ENCODE data around the gene CCDC181.

CCDC181 gene

GRCh38 chr1:169395955-169396354 lies 31.3 kb downstream of the CCDC181 start:
- Histone ChIP-seq H3K9ac (ENCODE audit: low read depth, low read length) (no peak overlapping the region), H3K9me3 (ENCODE audit: control insufficient read depth, insufficient read depth, low read length) (no peaks in the 10 kb centered on the region), H3K4me3 (ENCODE audit: low read depth, low read length) (no peak overlapping the region), H3K27ac (ENCODE audit: low read depth, low read length) (no peak overlapping the region), H3K27me3 (ENCODE audit: control insufficient read depth, insufficient read depth, low read length) (no peaks in the 10 kb centered on the region), H3K36me3 (ENCODE audit: control insufficient read depth, insufficient read depth, low read length) (peaks cover 3% of the 10 kb centered on the region), H3K4me1 (ENCODE audit: control insufficient read depth, insufficient read depth, low read length) (0 out of 2 replicates have a peak, but pooled peaks cover 3% of the 10 kb centered on the region)

DNA sequence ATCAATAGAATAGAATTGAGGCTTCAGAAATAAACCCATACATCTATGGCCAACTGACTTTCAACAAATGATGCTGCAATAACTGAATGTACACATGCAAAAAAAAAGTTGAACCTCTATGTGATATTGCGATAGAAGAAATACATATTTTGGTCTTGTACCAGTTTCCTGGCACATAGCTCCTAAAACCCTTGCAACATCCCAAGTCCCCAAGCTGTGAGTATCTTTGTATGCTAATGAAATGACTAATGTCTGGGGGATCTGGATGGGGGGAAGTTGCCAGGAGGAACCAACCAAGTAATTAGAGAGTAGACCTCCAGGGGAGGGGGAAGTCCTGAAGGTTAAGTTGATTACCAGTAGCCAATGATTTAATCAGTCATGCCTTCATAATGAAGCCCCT lies 34.9 kb downstream of the CCDC181 start:
- no peaks in the 10 kb centered on the region for H3K9me3 ChIP-seq (ENCODE audit: control insufficient read depth, insufficient read depth, low read length)
- no peak overlapping the region for H3K4me3 ChIP-seq (ENCODE audit: low read depth, low read length)
- H3K27ac ChIP-seq (ENCODE audit: low read depth, low read length), result no peak overlapping the region
- 0 out of 2 replicates have a peak, but pooled peaks cover 3% of the 10 kb centered on the region for H3K4me1 ChIP-seq (ENCODE audit: control insufficient read depth, insufficient read depth, low read length)
- H3K9ac ChIP-seq (ENCODE audit: low read depth, low read length), result no peak overlapping the region
- H3K36me3 ChIP-seq (ENCODE audit: control insufficient read depth, insufficient read depth, low read length), result peaks cover 16% of the 10 kb centered on the region
- no peaks in the 10 kb centered on the region for H3K27me3 ChIP-seq (ENCODE audit: control insufficient read depth, insufficient read depth, low read length)

DNA sequence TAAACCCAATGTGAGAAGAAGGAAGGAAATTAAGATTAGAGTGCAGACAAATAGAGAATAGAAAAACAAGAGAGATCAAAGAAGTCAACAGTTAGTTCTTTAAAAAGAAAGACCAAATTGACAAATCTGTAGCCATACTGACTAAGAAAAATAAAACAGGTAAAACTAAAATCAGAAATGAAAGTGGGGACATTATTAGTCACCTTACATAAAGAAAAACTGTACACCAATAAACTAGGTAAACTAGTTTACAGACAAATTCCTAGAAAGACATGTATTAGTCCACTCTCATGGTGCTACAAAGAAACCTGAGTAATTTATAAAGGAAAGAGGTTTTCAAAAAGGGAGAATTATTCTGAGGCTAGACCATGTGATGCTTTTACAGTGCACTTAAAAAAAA lies 37.0 kb downstream of the CCDC181 start:
- Histone ChIP-seq H3K4me1 (ENCODE audit: control insufficient read depth, insufficient read depth, low read length) (0 out of 2 replicates have a peak, but pooled peaks cover 3% of the 10 kb centered on the region), H3K36me3 (ENCODE audit: control insufficient read depth, insufficient read depth, low read length) (peaks cover 27% of the 10 kb centered on the region), H3K9ac (ENCODE audit: low read depth, low read length) (no peak overlapping the region), H3K9me3 (ENCODE audit: control insufficient read depth, insufficient read depth, low read length) (no peaks in the 10 kb centered on the region), H3K27ac (ENCODE audit: low read depth, low read length) (no peak overlapping the region), H3K27me3 (ENCODE audit: control insufficient read depth, insufficient read depth, low read length) (no peaks in the 10 kb centered on the region), H3K4me3 (ENCODE audit: low read depth, low read length) (no peak overlapping the region)

DNA sequence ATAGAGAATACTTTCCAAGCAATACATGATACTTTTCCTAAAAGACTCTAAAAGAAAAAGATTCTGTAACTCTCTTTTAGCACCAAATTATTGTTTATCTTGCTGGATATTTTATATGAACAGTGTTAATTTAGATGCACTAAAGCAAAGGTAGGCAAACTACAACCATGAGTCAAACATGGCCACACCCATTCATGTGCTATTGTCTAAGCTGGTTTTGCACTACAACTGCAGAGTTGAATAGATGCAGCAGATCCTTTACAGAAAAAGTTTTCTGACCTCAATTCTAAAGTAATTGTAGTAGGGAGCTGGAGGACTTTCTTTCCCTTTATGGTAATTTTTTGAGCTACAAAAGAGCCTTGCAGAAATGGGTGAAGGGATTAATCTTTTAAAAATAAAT lies 39.9 kb downstream of the CCDC181 start:
- Histone ChIP-seq H3K4me3 (ENCODE audit: low read depth, low read length) (no peak overlapping the region), H3K4me1 (ENCODE audit: control insufficient read depth, insufficient read depth, low read length) (peaks cover 5% of the 10 kb centered on the region; the same call in 1 of the 2 replicates), H3K9me3 (ENCODE audit: control insufficient read depth, insufficient read depth, low read length) (no peaks in the 10 kb centered on the region), H3K27ac (ENCODE audit: low read depth, low read length) (no peak overlapping the region), H3K27me3 (ENCODE audit: control insufficient read depth, insufficient read depth, low read length) (no peaks in the 10 kb centered on the region), H3K9ac (ENCODE audit: low read depth, low read length) (no peak overlapping the region), H3K36me3 (ENCODE audit: control insufficient read depth, insufficient read depth, low read length) (peaks cover 42% of the 10 kb centered on the region)

DNA sequence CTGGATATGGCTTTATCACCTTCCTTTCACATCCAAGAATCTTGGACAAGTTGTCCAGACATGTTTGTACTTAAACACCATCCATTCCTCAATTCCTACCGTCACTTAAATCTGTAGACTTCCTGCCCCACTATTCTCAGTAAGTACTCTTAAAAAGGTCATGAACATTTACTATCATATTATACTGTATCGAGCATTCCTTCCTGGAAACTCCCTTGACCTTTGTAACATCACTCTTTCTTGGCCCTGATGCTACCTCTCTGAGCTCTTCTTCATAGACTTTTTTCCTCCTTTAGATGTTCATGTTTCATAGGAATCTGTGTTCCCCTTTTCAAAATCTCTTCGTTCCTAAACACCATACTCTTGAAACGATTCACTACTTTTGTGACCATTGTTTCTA lies 43.8 kb downstream of the CCDC181 start:
- H3K9ac ChIP-seq (ENCODE audit: low read depth, low read length), result no peak overlapping the region
- peaks cover 60% of the 10 kb centered on the region for H3K36me3 ChIP-seq (ENCODE audit: control insufficient read depth, insufficient read depth, low read length)
- no peak overlapping the region for H3K27ac ChIP-seq (ENCODE audit: low read depth, low read length)
- H3K4me3 ChIP-seq (ENCODE audit: low read depth, low read length), result no peak overlapping the region
- peaks cover 3% of the 10 kb centered on the region; the same call in 1 of the 2 replicates for H3K4me1 ChIP-seq (ENCODE audit: control insufficient read depth, insufficient read depth, low read length)
- no peaks in the 10 kb centered on the region for H3K9me3 ChIP-seq (ENCODE audit: control insufficient read depth, insufficient read depth, low read length)
- H3K27me3 ChIP-seq (ENCODE audit: control insufficient read depth, insufficient read depth, low read length), result no peaks in the 10 kb centered on the region

DNA sequence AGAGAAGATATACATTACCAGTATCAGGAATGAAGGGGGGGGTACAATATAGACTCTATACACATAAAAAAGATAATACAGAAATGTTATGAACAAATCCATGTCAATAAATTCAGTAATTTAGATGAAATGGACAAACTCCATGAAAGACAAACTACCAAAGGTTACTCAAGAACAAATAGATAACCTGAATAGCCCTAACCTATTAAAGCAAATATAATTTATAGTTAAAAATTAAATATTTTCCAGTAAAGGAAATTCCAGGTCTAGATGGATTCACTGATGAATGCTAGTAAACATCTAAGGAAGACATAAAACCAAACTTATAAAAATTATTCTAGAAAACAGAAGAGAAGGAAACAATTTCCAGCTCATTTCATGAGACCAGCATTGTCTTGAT lies 46.1 kb downstream of the CCDC181 start:
- H3K36me3 ChIP-seq (ENCODE audit: control insufficient read depth, insufficient read depth, low read length), result peaks cover 66% of the 10 kb centered on the region

GRCh38 chr1:169371404-169371803 lies 55.9 kb downstream of the CCDC181 start:
- Histone ChIP-seq H3K27ac (ENCODE audit: low read depth, low read length) (no peak overlapping the region), H3K36me3 (ENCODE audit: control insufficient read depth, insufficient read depth, low read length) (peaks cover 25% of the 10 kb centered on the region), H3K9me3 (ENCODE audit: control insufficient read depth, insufficient read depth, low read length) (no peaks in the 10 kb centered on the region), H3K4me3 (ENCODE audit: low read depth, low read length) (no peak overlapping the region), H3K4me1 (ENCODE audit: control insufficient read depth, insufficient read depth, low read length) (peaks cover 3% of the 10 kb centered on the region; the same call in 1 of the 2 replicates), H3K27me3 (ENCODE audit: control insufficient read depth, insufficient read depth, low read length) (no peaks in the 10 kb centered on the region), H3K9ac (ENCODE audit: low read depth, low read length) (no peak overlapping the region)

More for the DNA sequence above, 46.1 kb downstream of the CCDC181 start:
- Histone ChIP-seq H3K4me1 (ENCODE audit: control insufficient read depth, insufficient read depth, low read length) (peaks cover 3% of the 10 kb centered on the region; the same call in 1 of the 2 replicates), H3K4me3 (ENCODE audit: low read depth, low read length) (no peak overlapping the region), H3K27me3 (ENCODE audit: control insufficient read depth, insufficient read depth, low read length) (no peaks in the 10 kb centered on the region), H3K9ac (ENCODE audit: low read depth, low read length) (no peak overlapping the region), H3K9me3 (ENCODE audit: control insufficient read depth, insufficient read depth, low read length) (no peaks in the 10 kb centered on the region), H3K27ac (ENCODE audit: low read depth, low read length) (no peak overlapping the region)

DNA sequence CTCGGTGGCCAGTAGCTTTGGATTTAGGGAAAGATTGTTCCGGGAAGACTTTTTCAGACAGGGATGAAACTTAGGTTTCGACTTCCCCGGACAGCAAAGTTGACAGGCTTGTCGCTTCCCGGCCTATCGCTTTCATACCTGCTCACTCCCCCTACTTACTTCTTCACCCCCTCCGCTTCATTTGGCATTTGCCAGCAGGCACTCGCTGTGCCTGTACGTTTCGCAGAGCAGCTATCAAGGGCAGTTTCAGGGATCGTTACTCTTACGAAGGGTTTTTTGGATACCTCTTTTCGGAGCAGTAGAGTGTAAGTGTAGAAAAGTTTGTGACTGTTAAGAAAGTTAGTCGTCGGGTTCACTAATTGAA lies 58.9 kb downstream of the CCDC181 start:
- peak overlapping the region; percentile 83 for H3K27ac ChIP-seq (ENCODE audit: low read depth, low read length)
- peaks cover 22% of the 10 kb centered on the region for H3K36me3 ChIP-seq (ENCODE audit: control insufficient read depth, insufficient read depth, low read length)
- H3K4me3 ChIP-seq (ENCODE audit: low read depth, low read length), result peak overlapping the region; percentile 94
- H3K27me3 ChIP-seq (ENCODE audit: control insufficient read depth, insufficient read depth, low read length), result no peaks in the 10 kb centered on the region
- no peaks in the 10 kb centered on the region for H3K9me3 ChIP-seq (ENCODE audit: control insufficient read depth, insufficient read depth, low read length)
- peaks cover 3% of the 10 kb centered on the region; the same call in 1 of the 2 replicates for H3K4me1 ChIP-seq (ENCODE audit: control insufficient read depth, insufficient read depth, low read length)
- peak overlapping the region; percentile 65 for H3K9ac ChIP-seq (ENCODE audit: low read depth, low read length)

DNA sequence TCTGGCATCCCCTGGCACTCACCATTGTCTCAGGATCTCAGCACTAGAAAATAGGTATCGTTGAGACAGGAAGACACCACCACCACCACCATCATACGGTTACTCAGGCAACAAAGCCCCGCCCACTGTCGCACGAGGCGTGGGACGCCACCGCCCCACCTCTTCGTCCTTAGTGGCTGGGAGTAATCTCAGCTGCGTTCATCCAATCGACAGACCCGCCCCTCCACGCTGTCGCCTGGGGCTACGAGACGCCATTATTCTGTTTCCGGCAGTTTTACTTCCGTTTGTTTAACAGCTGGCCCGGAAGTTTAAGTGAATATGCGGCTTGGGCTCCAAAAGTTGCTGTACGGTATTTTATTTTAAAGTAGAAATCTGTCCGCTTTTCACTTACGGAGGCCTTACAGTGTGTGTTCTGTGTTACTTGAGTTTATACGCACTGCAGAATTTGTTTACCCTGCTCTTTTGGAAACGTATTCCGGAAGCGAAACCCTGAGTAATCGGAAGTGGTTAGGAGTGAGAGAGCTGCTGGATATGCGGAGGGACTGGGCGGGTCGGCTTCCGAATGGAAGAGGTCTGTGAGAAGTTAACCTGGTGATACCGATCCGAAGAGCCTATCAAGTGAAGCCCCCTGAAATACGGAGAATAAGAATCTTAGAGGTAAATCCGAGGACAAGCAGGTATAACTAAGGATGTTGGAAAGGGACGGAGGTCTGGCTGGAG lies 59.4 kb downstream of the CCDC181 start, which contains the start of the genes BLZF1 and NME7:
TSS of gene BLZF1 (plus strand) at position 510 of the 720 bp plus-strand sequence. CDS start 1,328 bp downstream, outside the sequence.
TSS of gene NME7 (minus strand) at position 112 of the 720 bp plus-strand sequence. CDS start at position 25, 87 bp downstream.
- Histone ChIP-seq H3K4me1 (ENCODE audit: control insufficient read depth, insufficient read depth, low read length) (peaks cover 3% of the 10 kb centered on the region; the same call in 1 of the 2 replicates), H3K27me3 (ENCODE audit: control insufficient read depth, insufficient read depth, low read length) (no peaks in the 10 kb centered on the region), H3K36me3 (ENCODE audit: control insufficient read depth, insufficient read depth, low read length) (peaks cover 22% of the 10 kb centered on the region), H3K4me3 (ENCODE audit: low read depth, low read length) (peak within 1 kb of the TSS; percentile 94), H3K27ac (ENCODE audit: low read depth, low read length) (peak within 1 kb of the TSS; percentile 83), H3K9me3 (ENCODE audit: control insufficient read depth, insufficient read depth, low read length) (no peaks in the 10 kb centered on the region), H3K9ac (ENCODE audit: low read depth, low read length) (peak within 1 kb of the TSS; percentile 65)

- no peak overlapping the region for H3K27ac ChIP-seq (ENCODE audit: low read depth, low read length)
- H3K4me1 ChIP-seq (ENCODE audit: control insufficient read depth, insufficient read depth, low read length), result peaks cover 3% of the 10 kb centered on the region; the same call in 1 of the 2 replicates
- H3K4me3 ChIP-seq (ENCODE audit: low read depth, low read length), result peak overlapping the region; percentile 94
- H3K9me3 ChIP-seq (ENCODE audit: control insufficient read depth, insufficient read depth, low read length), result no peaks in the 10 kb centered on the region
- peaks cover 18% of the 10 kb centered on the region for H3K36me3 ChIP-seq (ENCODE audit: control insufficient read depth, insufficient read depth, low read length)
- no peak overlapping the region for H3K9ac ChIP-seq (ENCODE audit: low read depth, low read length)
- no peaks in the 10 kb centered on the region for H3K27me3 ChIP-seq (ENCODE audit: control insufficient read depth, insufficient read depth, low read length)
Measured at GRCh38 chr1:169367096-169367685, 60.1 kb downstream of the CCDC181 start.

GRCh38 chr1:169364948-169365347 lies 62.3 kb downstream of the CCDC181 start:
- peaks cover 2% of the 10 kb centered on the region for H3K36me3 ChIP-seq (ENCODE audit: control insufficient read depth, insufficient read depth, low read length)
- no peak overlapping the region for H3K4me3 ChIP-seq (ENCODE audit: low read depth, low read length)
- no peak overlapping the region for H3K9ac ChIP-seq (ENCODE audit: low read depth, low read length)
- H3K9me3 ChIP-seq (ENCODE audit: control insufficient read depth, insufficient read depth, low read length), result no peaks in the 10 kb centered on the region
- no peak overlapping the region for H3K27ac ChIP-seq (ENCODE audit: low read depth, low read length)
- H3K27me3 ChIP-seq (ENCODE audit: control insufficient read depth, insufficient read depth, low read length), result no peaks in the 10 kb centered on the region
- peaks cover 3% of the 10 kb centered on the region; the same call in 1 of the 2 replicates for H3K4me1 ChIP-seq (ENCODE audit: control insufficient read depth, insufficient read depth, low read length)
